ENCODE results near the gene PIK3C2A.

The PIK3C2A gene

GRCh38 chr11:17161515-17161914 is 46.3 kb downstream of the PIK3C2A start:
- DNase-seq = no peak

DNA sequence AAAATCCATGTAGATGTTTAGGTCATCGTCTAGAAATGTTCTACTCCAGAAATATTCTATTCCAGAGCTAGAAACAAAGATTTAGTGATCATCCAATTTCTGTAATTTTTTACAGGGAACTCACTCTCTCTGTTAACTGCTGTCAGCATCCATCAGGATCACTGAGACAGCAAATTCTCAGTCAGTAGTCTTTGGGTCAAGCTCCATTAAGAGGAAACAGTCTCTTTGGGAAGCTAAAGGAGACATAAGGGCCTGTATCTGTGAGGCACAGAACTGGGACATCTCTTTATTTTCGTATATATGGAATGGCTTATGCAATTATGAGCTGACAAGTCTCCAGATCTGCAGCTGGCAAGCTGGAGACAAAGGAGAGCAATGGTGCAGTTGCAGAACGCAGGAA is 48.3 kb downstream of the PIK3C2A start:
- DNase-seq = no peak

Data from right forelimb (tissue), 1 donor.